HG02610 (cell line): ENCODE measurements around the gene BIRC6.
"Not testable (repeated sequence)": the region's sequence is repeated elsewhere in the genome, so short reads cannot be mapped to it uniquely, and the experiment has no call there.

Experiments used
- ATAC-seq: cut with Tn5 transposase; IDR thresholded peaks from one replicate; pipeline ENCODE4 v1.9.1; 2021; ENCODE audit warnings: mild to moderate bottlenecking, moderate library complexity; ENCODE audit not compliant: unreplicated experiment

BIRC6 gene

GRCh38 chr2:32591669-32592463, 235.0 kb downstream of the BIRC6 start:
- peak; percentile 90 for ATAC-seq

- ATAC-seq: no peak
Measured at GRCh38 chr2:32594573-32594972, 237.8 kb downstream of the BIRC6 start.

GRCh38 chr2:32611366-32611765, 254.5 kb downstream of the BIRC6 start:
- ATAC-seq: no peak

DNA sequence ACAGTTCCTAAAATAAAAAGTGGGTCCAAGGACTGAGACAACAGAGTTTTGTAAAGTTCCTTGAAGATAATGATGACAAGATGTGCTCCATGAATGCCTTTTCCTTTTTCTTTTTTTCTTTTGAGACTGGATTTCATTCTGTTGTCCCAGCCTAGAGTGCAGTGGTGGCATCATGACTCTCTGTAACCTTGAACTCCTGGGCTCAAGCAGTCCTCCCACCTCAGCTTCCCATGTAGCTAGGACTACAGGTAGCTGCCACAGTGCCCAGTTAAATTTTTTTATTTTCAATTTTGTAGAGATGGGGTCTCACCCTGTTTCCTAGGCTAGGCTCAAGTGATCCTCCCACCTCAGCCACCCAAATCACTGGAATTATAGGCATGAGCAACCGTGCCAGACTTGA, 254.9 kb downstream of the BIRC6 start:
- no peak for ATAC-seq

DNA sequence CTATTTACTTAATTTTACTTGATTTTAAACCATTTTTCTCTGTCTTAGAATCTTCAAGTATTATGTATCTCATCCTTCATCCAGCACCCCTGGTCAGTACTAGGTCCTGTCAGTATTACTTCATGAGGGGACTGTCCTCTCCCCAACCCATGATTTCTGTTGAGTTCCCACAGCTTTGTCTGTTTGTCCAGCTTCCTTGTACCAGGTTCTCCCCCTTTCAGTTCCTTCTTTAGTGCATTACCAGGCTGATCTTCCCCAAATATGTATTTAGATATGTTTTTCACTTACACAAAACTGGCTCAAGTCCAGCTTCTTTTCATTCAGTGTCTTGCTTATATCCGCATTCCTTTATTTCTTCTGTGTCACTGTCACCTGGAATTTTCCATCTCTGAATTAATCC, 257.3 kb downstream of the BIRC6 start:
- no peak for ATAC-seq

GRCh38 chr2:32617599-32618189, 260.9 kb downstream of the BIRC6 start:
- no peak for ATAC-seq

DNA sequence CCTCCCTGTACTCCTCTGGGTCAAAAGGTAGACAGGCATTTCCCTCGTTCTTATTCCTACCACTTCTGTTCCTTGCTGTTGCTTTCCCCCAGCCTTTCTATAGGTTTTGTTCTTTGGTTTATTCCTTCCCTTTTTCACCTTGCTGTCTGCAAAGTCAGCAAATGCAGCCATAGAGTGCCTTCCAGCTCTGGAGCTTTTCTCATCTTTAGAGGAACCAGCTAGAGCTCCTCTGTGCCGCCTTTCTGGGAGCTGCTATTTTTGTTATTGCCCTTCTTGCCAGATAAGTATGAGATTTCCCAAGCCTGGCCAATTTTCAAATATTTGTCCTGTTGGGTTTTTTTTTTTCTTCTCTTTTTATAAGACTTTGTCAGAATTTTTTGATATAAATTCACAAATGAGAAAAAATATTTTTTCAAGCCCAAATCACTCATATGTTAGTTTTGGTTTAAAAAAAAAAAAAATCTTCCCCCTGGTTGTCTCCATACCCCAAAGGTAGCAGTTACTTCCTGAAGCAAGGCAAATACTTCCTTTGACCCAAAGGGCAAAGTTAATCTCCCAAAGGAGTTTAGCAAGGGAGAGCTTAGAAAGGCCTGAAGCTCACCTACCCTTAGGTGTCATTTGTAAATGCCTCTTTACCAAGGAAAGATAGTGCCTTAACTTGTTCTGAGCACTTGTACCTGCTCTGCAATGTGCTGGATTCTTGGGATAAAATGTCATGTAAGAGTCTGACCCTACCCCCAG, 265.9 kb downstream of the BIRC6 start:
- no peak for ATAC-seq

- ATAC-seq: no peak
Measured at GRCh38 chr2:32623311-32623706, 266.5 kb downstream of the BIRC6 start.

DNA sequence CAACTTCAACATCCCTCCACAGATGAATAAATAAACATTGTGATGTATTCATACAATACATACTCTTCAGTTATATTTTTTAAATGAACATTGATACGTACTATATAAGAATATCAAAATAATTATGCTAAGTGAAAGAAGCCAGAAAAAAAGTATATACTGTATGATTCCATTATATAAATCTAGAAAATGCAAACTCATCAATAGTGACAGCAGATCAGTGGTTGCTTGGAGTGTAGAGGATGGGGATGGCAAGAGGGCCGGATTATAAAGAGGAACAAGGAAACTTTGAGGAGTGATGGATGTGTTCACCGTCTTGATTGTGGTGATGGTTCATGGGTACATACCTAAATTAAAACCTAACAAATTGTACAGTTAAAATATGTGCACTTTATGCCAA, 268.0 kb downstream of the BIRC6 start:
- no peak for ATAC-seq

- ATAC-seq: no peak
Measured at GRCh38 chr2:32626639-32627221, 269.9 kb downstream of the BIRC6 start.

- peak; percentile 33 for ATAC-seq
Measured at GRCh38 chr2:32627441-32627813, 270.6 kb downstream of the BIRC6 start.

- ATAC-seq: peak; percentile 100
Measured at GRCh38 chr2:32627814-32628579, 271.2 kb downstream of the BIRC6 start, which contains the start of gene TTC27. Gene TTC27, plus strand, starts transcription at chr2:32628050. Its CDS starts 243 bp downstream, at chr2:32628293.

DNA sequence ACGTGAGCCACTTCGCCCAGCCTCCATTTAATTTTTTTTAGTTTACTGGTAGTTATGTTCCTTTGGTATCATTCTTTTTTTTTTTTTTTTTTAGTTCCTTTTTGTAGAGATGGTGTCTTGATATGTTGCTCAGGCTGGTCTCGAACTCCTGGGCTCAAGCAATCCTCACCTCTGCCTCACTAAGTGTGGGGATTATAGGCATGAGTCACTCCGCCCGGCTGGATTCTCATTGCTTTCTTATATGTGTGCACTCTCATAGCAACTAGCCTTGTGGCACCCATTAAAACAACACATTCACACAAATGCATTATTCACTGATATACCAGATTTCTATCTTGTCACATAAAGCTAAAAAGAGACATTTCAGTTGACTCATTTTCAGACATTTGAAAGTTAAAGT, 275.3 kb downstream of the BIRC6 start:
- no peak for ATAC-seq

- ATAC-seq: no peak
Measured at GRCh38 chr2:32633040-32633439, 276.2 kb downstream of the BIRC6 start.

DNA sequence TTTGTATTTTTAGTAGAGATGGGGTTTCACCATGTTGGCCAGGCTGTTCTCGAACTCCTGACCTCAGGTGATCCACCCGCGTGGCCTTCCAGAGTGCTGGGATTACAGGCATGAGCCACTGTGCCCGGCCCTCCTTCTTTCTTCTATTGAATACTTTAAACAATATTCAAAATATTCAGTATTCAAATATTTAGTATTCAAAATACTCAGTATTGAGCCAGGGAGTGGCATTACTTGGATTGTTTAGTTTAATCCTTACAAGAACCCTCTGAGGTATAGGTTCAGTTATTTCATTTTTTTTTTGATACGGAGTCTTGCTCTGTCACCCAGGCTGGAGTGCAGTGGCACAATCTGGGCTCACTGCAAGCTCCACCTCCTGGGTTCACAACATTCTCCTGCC, 281.7 kb downstream of the BIRC6 start:
- ATAC-seq: not testable (repeated sequence)

GRCh38 chr2:32641180-32641579, 284.4 kb downstream of the BIRC6 start:
- ATAC-seq: no peak

DNA sequence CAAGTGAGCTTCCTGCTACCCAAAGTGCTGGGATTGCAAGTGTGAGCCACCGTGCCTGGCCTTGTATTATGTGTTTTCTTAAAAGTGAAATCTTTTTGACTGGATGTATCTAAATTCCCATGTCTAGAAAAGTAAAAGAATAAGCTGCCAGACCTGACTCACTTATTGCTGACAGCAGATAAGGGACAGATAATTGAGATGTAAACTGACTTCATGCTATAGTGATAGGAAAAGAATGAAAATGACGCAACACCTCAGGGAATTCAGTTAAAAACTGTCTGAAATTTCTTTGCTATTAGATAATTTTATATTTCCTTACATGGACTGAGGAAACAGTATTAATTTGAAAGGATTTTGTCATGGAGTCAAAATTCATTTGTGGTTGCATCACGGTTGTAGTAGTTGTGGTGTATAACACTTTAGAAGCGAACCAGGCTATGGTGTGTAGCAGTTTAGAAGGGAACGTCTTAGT, 290.4 kb downstream of the BIRC6 start:
- no peak for ATAC-seq

GRCh38 chr2:32652555-32653209, 295.9 kb downstream of the BIRC6 start:
- ATAC-seq: no peak

GRCh38 chr2:32656069-32656468, 299.2 kb downstream of the BIRC6 start:
- no peak for ATAC-seq

GRCh38 chr2:32663864-32664263, 307.0 kb downstream of the BIRC6 start:
- ATAC-seq: no peak
